Trophoblast cell (in vitro differentiated cells and primary cell): ENCODE data around the gene NPHP4.
A peak's percentile ranks its signal among the peaks of the same experiment; 100 is the strongest.

Experiments used
- DNase-seq, 2 donors: peaks; one replicate each; pipeline ENCODE4 v3.0.0-alpha.2; 2016
- H2AFZ ChIP-seq: 2 replicates; pipeline ENCODE4 v1.6.1; 2013; ENCODE audit warnings: low read length, moderate library complexity, mild to moderate bottlenecking; ENCODE audit not compliant: insufficient read depth, poor library complexity
- H2AK5ac ChIP-seq: 2 replicates; pipeline ENCODE4 v1.6.1; 2013; ENCODE audit warnings: mild to moderate bottlenecking, low read length
- H2BK120ac ChIP-seq: 2 replicates; pipeline ENCODE4 v1.6.1; 2013; ENCODE audit warnings: low read length, mild to moderate bottlenecking, moderate library complexity; ENCODE audit not compliant: insufficient read depth, poor library complexity
- H2BK12ac ChIP-seq: 2 replicates; pipeline ENCODE4 v1.6.1; 2013; ENCODE audit warnings: mild to moderate bottlenecking, low read length, moderate library complexity
- H2BK5ac ChIP-seq: 2 replicates; pipeline ENCODE4 v1.6.1; 2013; ENCODE audit warnings: low read length, low read depth, moderate library complexity, mild to moderate bottlenecking; ENCODE audit not compliant: poor library complexity
- H3K14ac ChIP-seq: 2 replicates; pipeline ENCODE4 v1.6.1; 2013; ENCODE audit warnings: mild to moderate bottlenecking, low read length
- H3K18ac ChIP-seq: 2 replicates; pipeline ENCODE4 v1.6.1; 2013; ENCODE audit warnings: mild to moderate bottlenecking, low read length
- H3K23ac ChIP-seq: 2 replicates; pipeline ENCODE4 v1.6.1; 2013; ENCODE audit warnings: low read length
- H3K27ac ChIP-seq: 2 replicates; pipeline ENCODE4 v1.5.1; 2013; ENCODE audit warnings: low read depth, mild to moderate bottlenecking, inconsistent platforms, low read length, moderate library complexity
- H3K27me3 ChIP-seq: 2 replicates; pipeline ENCODE4 v1.6.1; 2013; ENCODE audit warnings: inconsistent platforms, mild to moderate bottlenecking, low read length, moderate library complexity; ENCODE audit not compliant: insufficient read depth
- H3K36me3 ChIP-seq, 2 experiments: 1 replicate in 1 of 2; 2 replicates in 1 of 2; pipeline ENCODE4 v1.6.1; 2013; ENCODE audit warnings: low read length in 2 of 2, mild to moderate bottlenecking in 2 of 2, moderate library complexity in 1 of 2; ENCODE audit not compliant: insufficient read depth in 2 of 2, control insufficient read depth in 1 of 2
- H3K4ac ChIP-seq: 2 replicates; pipeline ENCODE4 v1.6.1; 2013; ENCODE audit warnings: low read depth, mild to moderate bottlenecking, low read length, moderate library complexity
- H3K4me1 ChIP-seq, 2 experiments: 1 replicate in 1 of 2; 2 replicates in 1 of 2; pipeline ENCODE4 v1.6.1; 2013; ENCODE audit warnings: low read length in 2 of 2, mild to moderate bottlenecking in 2 of 2, moderate library complexity in 1 of 2; ENCODE audit not compliant: insufficient read depth in 2 of 2, control insufficient read depth in 1 of 2
- H3K4me2 ChIP-seq: 2 replicates; pipeline ENCODE4 v1.6.1; 2013; ENCODE audit warnings: inconsistent platforms, mild to moderate bottlenecking, low read length, moderate library complexity
- H3K4me3 ChIP-seq: 2 replicates; pipeline ENCODE4 v1.5.1; 2013; ENCODE audit warnings: mild to moderate bottlenecking, low read depth, low read length, inconsistent platforms
- H3K79me1 ChIP-seq: one replicate; pipeline ENCODE4 v1.6.1; 2013; ENCODE audit warnings: low read length
- H3K79me2 ChIP-seq: 2 replicates; pipeline ENCODE4 v1.6.1; 2013; ENCODE audit warnings: low read length, mild to moderate bottlenecking; ENCODE audit not compliant: control insufficient read depth, insufficient read depth, poor library complexity
- H3K9ac ChIP-seq: 2 replicates; pipeline ENCODE4 v1.6.1; 2013; ENCODE audit warnings: mild to moderate bottlenecking, low read length
- H3K9me3 ChIP-seq: 2 replicates; pipeline ENCODE4 v1.6.1; 2013; ENCODE audit warnings: low read depth, mild to moderate bottlenecking, control low read depth, inconsistent platforms, low read length; ENCODE audit not compliant: insufficient read depth
- H4K12ac ChIP-seq: 2 replicates; pipeline ENCODE4 v1.6.1; 2013; ENCODE audit warnings: low read depth, mild to moderate bottlenecking, low read length, moderate library complexity
- H4K8ac ChIP-seq: 2 replicates; pipeline ENCODE4 v1.6.1; 2013; ENCODE audit warnings: low read depth, mild to moderate bottlenecking, low read length, moderate library complexity
- H4K91ac ChIP-seq: one replicate; pipeline ENCODE4 v1.6.1; 2013; ENCODE audit warnings: low read depth, mild to moderate bottlenecking, low read length, moderate library complexity
- WGBS: extraction: QIAGEN DNeasy Blood & Tissue Kit; methylation state at CpG from one replicate; pipeline ENCODE4 v1.1.7; 2013; ENCODE audit warnings: missing lambda C conversion rate; ENCODE audit not compliant: insufficient read length, insufficient coverage; ENCODE audit errors: extremely low coverage; 5-methylcytosine and 5-hydroxymethylcytosine counted together

The NPHP4 gene

DNA sequence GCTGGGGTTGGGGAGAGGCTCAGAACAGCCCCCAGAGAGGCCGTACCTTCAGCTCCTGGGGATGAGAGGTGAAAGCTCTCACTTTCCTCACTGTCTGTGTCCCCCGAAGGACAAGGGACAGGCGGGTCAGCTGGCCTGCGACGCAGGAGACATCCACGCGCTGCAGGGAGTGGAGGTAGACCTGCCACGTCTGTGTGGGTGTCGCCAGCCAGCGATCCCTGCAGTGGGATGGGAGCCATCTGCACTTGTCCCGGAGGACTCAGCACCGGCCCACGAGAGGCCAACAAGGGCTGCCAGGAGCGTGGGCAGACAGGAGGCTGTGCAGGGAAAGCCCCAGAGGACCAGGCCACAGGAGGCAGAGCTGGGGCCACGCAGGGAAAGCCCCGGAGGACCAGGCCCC lies 127.2 kb downstream of the NPHP4 start:
- Histone ChIP-seq H3K9me3 (peaks cover 14% of the 10 kb centered on the region), H2AK5ac (no peak overlapping the region), H2BK120ac (no peak overlapping the region), H3K79me1 (no peaks in the 10 kb centered on the region), H3K14ac (no peak overlapping the region), H3K36me3 (no peaks in the 10 kb centered on the region), H3K27ac (no peak overlapping the region), H3K4me3 (peak overlapping the region; percentile 21), H3K9ac (no peak overlapping the region), H3K27me3 (no peaks in the 10 kb centered on the region), H4K91ac (no peak overlapping the region), H2AFZ (no peak overlapping the region), H3K4ac (no peak overlapping the region), H3K23ac (no peak overlapping the region), H3K4me2 (no peak overlapping the region), H3K79me2 (no peaks in the 10 kb centered on the region), H4K12ac (no peak overlapping the region), H3K4me1 (no peaks in the 10 kb centered on the region), H3K18ac (no peak overlapping the region), H2BK5ac (no peak overlapping the region), H4K8ac (no peak overlapping the region), H2BK12ac (no peak overlapping the region)
- WGBS, result no CpG with 5 or more reads among the region's 16 CpGs
- no peak for DNase-seq

DNA sequence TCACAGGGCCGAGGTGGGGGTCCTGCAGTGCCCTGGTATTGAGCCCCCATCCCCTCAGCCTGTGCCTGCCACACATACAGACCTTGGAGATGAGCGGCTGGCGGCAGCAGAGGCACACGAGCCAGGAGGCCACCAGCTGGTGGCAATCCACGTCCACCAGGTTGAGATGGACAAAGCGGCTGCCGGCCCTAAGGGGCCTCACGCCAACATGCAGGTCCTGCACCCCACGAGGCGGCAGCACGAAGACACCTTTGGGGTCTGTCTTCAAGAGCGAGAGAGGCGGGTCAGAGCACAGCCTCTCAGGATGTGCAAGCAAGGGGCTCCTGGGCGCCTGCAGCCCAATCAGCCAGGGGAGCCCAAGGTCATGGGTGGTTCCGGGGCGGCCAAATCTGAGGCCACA lies 128.0 kb downstream of the NPHP4 start:
- Histone ChIP-seq H2AK5ac (no peak overlapping the region), H4K91ac (no peak overlapping the region), H3K9ac (no peak overlapping the region), H3K9me3 (peaks cover 14% of the 10 kb centered on the region), H3K18ac (no peak overlapping the region), H3K14ac (no peak overlapping the region), H2AFZ (no peak overlapping the region), H3K23ac (no peak overlapping the region), H3K79me1 (no peaks in the 10 kb centered on the region), H2BK5ac (no peak overlapping the region), H3K4ac (no peak overlapping the region), H4K12ac (no peak overlapping the region), H3K79me2 (no peaks in the 10 kb centered on the region), H4K8ac (no peak overlapping the region), H3K4me2 (no peak overlapping the region), H2BK12ac (no peak overlapping the region), H3K4me3 (no peak overlapping the region), H3K27ac (no peak overlapping the region), H2BK120ac (no peak overlapping the region), H3K36me3 (no peaks in the 10 kb centered on the region), H3K4me1 (no peaks in the 10 kb centered on the region), H3K27me3 (no peaks in the 10 kb centered on the region)
- no CpG with 5 or more reads among the region's 16 CpGs for WGBS
- no peak for DNase-seq

- H3K4me3 ChIP-seq, result no peak overlapping the region
- H3K36me3 ChIP-seq, result no peaks in the 10 kb centered on the region
- no peak overlapping the region for H4K91ac ChIP-seq
- H3K27me3 ChIP-seq, result no peaks in the 10 kb centered on the region
- no peaks in the 10 kb centered on the region for H3K4me1 ChIP-seq
- H2BK12ac ChIP-seq, result no peak overlapping the region
- H3K23ac ChIP-seq, result no peak overlapping the region
- H3K79me2 ChIP-seq, result no peaks in the 10 kb centered on the region
- no peak overlapping the region for H4K8ac ChIP-seq
- no peak overlapping the region for H3K14ac ChIP-seq
- H3K18ac ChIP-seq, result no peak overlapping the region
- DNase-seq, result no peak
- no CpG with 5 or more reads among the region's 17 CpGs for WGBS
- H3K9ac ChIP-seq, result no peak overlapping the region
- no peak overlapping the region for H3K27ac ChIP-seq
- H3K9me3 ChIP-seq, result peaks cover 5% of the 10 kb centered on the region
- no peak overlapping the region for H4K12ac ChIP-seq
- no peak overlapping the region for H2AK5ac ChIP-seq
- H2BK120ac ChIP-seq, result no peak overlapping the region
- no peak overlapping the region for H3K4ac ChIP-seq
- no peaks in the 10 kb centered on the region for H3K79me1 ChIP-seq
- no peak overlapping the region for H3K4me2 ChIP-seq
- H2AFZ ChIP-seq, result no peak overlapping the region
- no peak overlapping the region for H2BK5ac ChIP-seq
These were observed 129.0 kb downstream of the NPHP4 start for GRCh38 chr1:5863238-5863637.

- no peaks in the 10 kb centered on the region for H3K4me1 ChIP-seq
- H2BK120ac ChIP-seq, result no peak overlapping the region
- H4K91ac ChIP-seq, result no peak overlapping the region
- no peak overlapping the region for H3K9ac ChIP-seq
- no peak overlapping the region for H3K4me2 ChIP-seq
- no peak for DNase-seq
- H2AK5ac ChIP-seq, result no peak overlapping the region
- no peak overlapping the region for H4K8ac ChIP-seq
- H3K14ac ChIP-seq, result no peak overlapping the region
- no peak overlapping the region for H3K18ac ChIP-seq
- no peaks in the 10 kb centered on the region for H3K27me3 ChIP-seq
- H3K9me3 ChIP-seq, result no peaks in the 10 kb centered on the region
- no peak overlapping the region for H3K4ac ChIP-seq
- H3K79me2 ChIP-seq, result no peaks in the 10 kb centered on the region
- H2BK12ac ChIP-seq, result no peak overlapping the region
- H2BK5ac ChIP-seq, result no peak overlapping the region
- no peaks in the 10 kb centered on the region for H3K79me1 ChIP-seq
- H3K23ac ChIP-seq, result no peak overlapping the region
- WGBS, result no CpG with 5 or more reads among the region's 27 CpGs
- no peaks in the 10 kb centered on the region for H3K36me3 ChIP-seq
- no peak overlapping the region for H2AFZ ChIP-seq
- no peak overlapping the region for H3K4me3 ChIP-seq
- no peak overlapping the region for H4K12ac ChIP-seq
- no peak overlapping the region for H3K27ac ChIP-seq
These were observed 130.1 kb downstream of the NPHP4 start for GRCh38 chr1:5861871-5862825.
